Activated T-helper 2 cell treated with anti-CD3 and anti-CD28 coated beads, Interferon-gamma antibody, Interleukin-2, Interleukin-4, amounts not matched to agents 10 μg/mL and 5 μg/mL and 100 μg/mL, durations not matched to agents 14 hours and 24 hours and 36 hours (primary cell): ENCODE measurements around the gene MBNL1. TPM values are rescaled to one million over a fixed set of nuclear protein-coding genes. Genes with fewer than 3 reads are reported as not detected.
A peak's percentile ranks its signal among the peaks of the same experiment; 100 is the strongest.

Source experiments
- DNase-seq: peaks from one replicate; pipeline ENCODE4 v3.0.0; 2021; ENCODE audit warnings: low spot score
- H3K27ac Mint-ChIP-seq: one replicate; pipeline ENCODE4 v1.8.0; 2021; ENCODE audit warnings: mixed read lengths
- H3K27me3 Mint-ChIP-seq: one replicate; pipeline ENCODE4 v1.8.0; 2021; ENCODE audit warnings: low read depth, mixed read lengths
- H3K36me3 Mint-ChIP-seq: one replicate; pipeline ENCODE4 v1.8.0; 2021; ENCODE audit warnings: low read depth, mixed read lengths
- H3K4me1 Mint-ChIP-seq: one replicate; pipeline ENCODE4 v1.8.0; 2021; ENCODE audit warnings: low read depth, mixed read lengths
- H3K4me3 Mint-ChIP-seq: one replicate; pipeline ENCODE4 v1.8.0; 2021; ENCODE audit warnings: low read depth, mild to moderate bottlenecking, moderate library complexity, mixed read lengths
- H3K9me3 Mint-ChIP-seq: one replicate; pipeline ENCODE4 v1.8.0; 2021; ENCODE audit warnings: mixed read lengths
- intact Hi-C: fragments of 100-400 bp; cut with micrococcal nuclease; formaldehyde crosslinking; loops from one replicate; pipeline ENCODE4 v1.15.1; 2023
- total RNA-seq: library from RNA; stranded (reverse); gene quantifications from 2 replicates; pipeline ENCODE4 v1.2.3, GENCODE V29; 2022

MBNL1 gene
- total RNA-seq, 1 donor from 2014 or later = 230 TPM

GRCh38 chr3:152497890-152498289, 229.2 kb downstream of the MBNL1 start:
- intact Hi-C loops = no loop called here

GRCh38 chr3:152499791-152500385, 231.2 kb downstream of the MBNL1 start:
- H3K36me3 Mint-ChIP-seq = no peaks in the 10 kb centered on the region
- H3K27me3 Mint-ChIP-seq = peaks cover 17% of the 10 kb centered on the region
- intact Hi-C loops = loop anchor here (10.0 kb wide), 1 partner anchor 335 kb away; the partner anchor contains the start of gene P2RY1
- H3K4me3 Mint-ChIP-seq = no peak overlapping the region
- H3K9me3 Mint-ChIP-seq = no peaks in the 10 kb centered on the region
- H3K27ac Mint-ChIP-seq = no peak overlapping the region
- DNase-seq = no peak
- peaks cover 16% of the 10 kb centered on the region for H3K4me1 Mint-ChIP-seq

More at GRCh38 chr3:152497890-152498289, 229.2 kb downstream of the MBNL1 start:
- DNase-seq = no peak
- Mint-ChIP-seq H3K27ac (no peak overlapping the region), H3K27me3 (peaks cover 14% of the 10 kb centered on the region), H3K36me3 (no peaks in the 10 kb centered on the region), H3K4me1 (peaks cover 11% of the 10 kb centered on the region), H3K4me3 (no peak overlapping the region), H3K9me3 (no peaks in the 10 kb centered on the region)

GRCh38 chr3:152505926-152506325, 237.2 kb downstream of the MBNL1 start:
- Mint-ChIP-seq H3K36me3 (no peaks in the 10 kb centered on the region), H3K9me3 (no peaks in the 10 kb centered on the region), H3K27ac (peak overlapping the region; percentile 5), H3K4me1 (peaks cover 23% of the 10 kb centered on the region), H3K4me3 (no peak overlapping the region), H3K27me3 (peaks cover 14% of the 10 kb centered on the region)
- no peak for DNase-seq
- intact Hi-C loops = loop anchor here (10.0 kb wide), 1 partner anchor 329 kb away; the partner anchor contains the start of gene P2RY1

- peaks cover 15% of the 10 kb centered on the region for H3K4me1 Mint-ChIP-seq
- intact Hi-C loops = loop anchor here (2.0 to 10.0 kb wide), 2 partner anchors 16 to 326 kb away; partner anchors contain the start of gene P2RY1
- peaks cover 11% of the 10 kb centered on the region for H3K27me3 Mint-ChIP-seq
- no peaks in the 10 kb centered on the region for H3K9me3 Mint-ChIP-seq
- no peak overlapping the region for H3K27ac Mint-ChIP-seq
- DNase-seq = no peak
- H3K4me3 Mint-ChIP-seq = no peak overlapping the region
- H3K36me3 Mint-ChIP-seq = no peaks in the 10 kb centered on the region
Observed at GRCh38 chr3:152508705-152509104, 240.0 kb downstream of the MBNL1 start.

GRCh38 chr3:152511904-152512303, 243.2 kb downstream of the MBNL1 start:
- Mint-ChIP-seq H3K9me3 (no peaks in the 10 kb centered on the region), H3K36me3 (no peaks in the 10 kb centered on the region), H3K4me3 (no peak overlapping the region), H3K27ac (no peak overlapping the region), H3K4me1 (peaks cover 6% of the 10 kb centered on the region), H3K27me3 (peaks cover 18% of the 10 kb centered on the region)
- intact Hi-C loops = no loop called here
- DNase-seq = no peak

- no peaks in the 10 kb centered on the region for H3K9me3 Mint-ChIP-seq
- no peaks in the 10 kb centered on the region for H3K36me3 Mint-ChIP-seq
- no peak overlapping the region for H3K27ac Mint-ChIP-seq
- H3K4me1 Mint-ChIP-seq = peaks cover 6% of the 10 kb centered on the region
- no peak for DNase-seq
- H3K27me3 Mint-ChIP-seq = peaks cover 22% of the 10 kb centered on the region
- intact Hi-C loops = no loop called here
- H3K4me3 Mint-ChIP-seq = no peak overlapping the region
Observed at GRCh38 chr3:152513301-152513960, 244.7 kb downstream of the MBNL1 start.
